Prostate gland (tissue), 2 donors: ENCODE data around the gene CARS2.

ENCODE experiments used
- POLR2A ChIP-seq: fragments of 450-650 bp; IDR thresholded peaks from one replicate; pipeline ENCODE4 v1.6.1; 2016; ENCODE audit warnings: antibody characterized with exemption, mild to moderate bottlenecking
- POLR2AphosphoS5 ChIP-seq: sonication (generic); formaldehyde crosslinking; IDR thresholded peaks from one replicate; pipeline ENCODE4 v1.6.1; 2017; ENCODE audit warnings: antibody characterized with exemption
- TF ChIP-seq, protein P1 (sequence below), 4 experiments: fragments of 200-600 bp in 2 of 4; fragments of 450-650 bp in 2 of 4; sonication (generic) in 2 of 4; IDR thresholded peaks; 1 replicate in 3 of 4; 2 replicates in 1 of 4; pipeline ENCODE4 v1.5.1; 2016 to 2019; ENCODE audit warnings: antibody characterized with exemption in 4 of 4, mild to moderate bottlenecking in 2 of 4, moderate library complexity in 2 of 4

DNA sequence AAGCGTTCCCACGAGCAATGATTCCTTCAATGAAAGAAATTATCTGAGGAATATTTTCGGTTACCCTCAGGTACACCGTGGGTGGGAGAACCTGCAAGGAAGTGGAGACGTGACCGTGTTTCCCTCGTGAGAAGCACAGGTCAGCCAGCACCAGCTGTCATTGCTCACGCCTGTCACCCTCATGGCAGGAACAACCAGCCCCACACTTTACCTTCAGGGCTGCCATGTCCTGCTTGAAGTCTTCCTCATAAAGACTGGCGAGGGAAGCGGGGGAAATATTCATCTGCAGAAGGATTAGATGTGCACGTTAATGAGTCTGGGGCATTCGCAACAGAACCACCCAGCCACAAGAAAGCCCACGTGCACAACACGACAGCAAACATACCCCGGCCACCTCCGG is 18.2 kb downstream of the CARS2 start:
- TF ChIP-seq, protein P1, sequence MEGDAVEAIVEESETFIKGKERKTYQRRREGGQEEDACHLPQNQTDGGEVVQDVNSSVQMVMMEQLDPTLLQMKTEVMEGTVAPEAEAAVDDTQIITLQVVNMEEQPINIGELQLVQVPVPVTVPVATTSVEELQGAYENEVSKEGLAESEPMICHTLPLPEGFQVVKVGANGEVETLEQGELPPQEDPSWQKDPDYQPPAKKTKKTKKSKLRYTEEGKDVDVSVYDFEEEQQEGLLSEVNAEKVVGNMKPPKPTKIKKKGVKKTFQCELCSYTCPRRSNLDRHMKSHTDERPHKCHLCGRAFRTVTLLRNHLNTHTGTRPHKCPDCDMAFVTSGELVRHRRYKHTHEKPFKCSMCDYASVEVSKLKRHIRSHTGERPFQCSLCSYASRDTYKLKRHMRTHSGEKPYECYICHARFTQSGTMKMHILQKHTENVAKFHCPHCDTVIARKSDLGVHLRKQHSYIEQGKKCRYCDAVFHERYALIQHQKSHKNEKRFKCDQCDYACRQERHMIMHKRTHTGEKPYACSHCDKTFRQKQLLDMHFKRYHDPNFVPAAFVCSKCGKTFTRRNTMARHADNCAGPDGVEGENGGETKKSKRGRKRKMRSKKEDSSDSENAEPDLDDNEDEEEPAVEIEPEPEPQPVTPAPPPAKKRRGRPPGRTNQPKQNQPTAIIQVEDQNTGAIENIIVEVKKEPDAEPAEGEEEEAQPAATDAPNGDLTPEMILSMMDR (IDR thresholded peaks at IDR 0.05): no peak
- no peak for TF ChIP-seq POLR2AphosphoS5
- no peak for TF ChIP-seq POLR2A
